Esophagus squamous epithelium (tissue), 4 donors: ENCODE measurements around the gene JARID2.

ENCODE experiments used
- CTCF ChIP-seq, 6 experiments: fragments of 450-650 bp in 4 of 6; fragments of 200-600 bp in 2 of 6; sonication (generic) in 2 of 6; IDR thresholded peaks; one replicate each; pipeline ENCODE4 v1.5.1; 2016 to 2019; ENCODE audit warnings: antibody characterized with exemption in 6 of 6, mild to moderate bottlenecking in 4 of 6, moderate library complexity in 4 of 6
- POLR2A ChIP-seq, 4 donors: fragments of 450-650 bp; IDR thresholded peaks; one replicate each; pipeline ENCODE4 v1.6.1; 2017; ENCODE audit warnings: antibody characterized with exemption in 4 of 4, mild to moderate bottlenecking in 4 of 4, moderate library complexity in 3 of 4

DNA sequence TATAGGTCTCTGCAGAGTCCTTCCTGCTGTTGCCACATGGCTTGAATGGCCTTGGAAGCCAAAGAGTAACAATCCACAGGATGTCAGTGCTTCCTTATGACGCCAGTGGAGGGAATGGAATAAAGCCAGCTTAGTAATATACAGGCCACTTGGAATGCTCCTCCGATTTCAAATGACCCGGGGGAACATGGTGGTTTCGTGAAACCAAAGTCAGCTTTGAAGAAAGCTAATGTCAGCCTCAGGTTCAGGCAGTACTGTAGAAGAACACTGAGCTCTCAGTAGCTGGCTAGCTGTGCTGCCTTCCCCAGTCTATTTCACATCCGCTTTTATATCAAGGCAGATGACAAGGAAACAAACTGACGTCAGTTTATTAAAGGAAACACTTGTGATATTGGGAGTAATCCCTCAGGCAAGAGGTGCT is 227.9 kb downstream of the JARID2 start:
- TF ChIP-seq CTCF (IDR thresholded peaks at IDR 0.05) = no peak
- no peak for TF ChIP-seq POLR2A (IDR thresholded peaks at IDR 0.05)
